Lung (tissue), 12 donors: Measurements from ENCODE around the gene TUBGCP2. TPM values are rescaled to one million over a fixed set of nuclear protein-coding genes. Genes with fewer than 3 reads are reported as not detected.

ENCODE experiments used
- ATAC-seq: fragments of 200-7000 bp; cut with Tn5 transposase; one replicate; pipeline ENCODE4 v1.9.1; 2020; ENCODE audit warnings: moderate number of reproducible peaks; ENCODE audit not compliant: insufficient read depth, low FRiP score
- DNase-seq, 3 donors: peaks; one replicate each; pipeline ENCODE4 v3.0.0-alpha.2; 2013 to 2017
- H3K27ac ChIP-seq, 2 donors: one replicate each; pipeline ENCODE4 v1.5.1; 2013; ENCODE audit warnings: mild to moderate bottlenecking in 2 of 2, moderate library complexity in 2 of 2, control low read depth in 1 of 2, inconsistent platforms in 1 of 2, low read depth in 1 of 2, low read length in 1 of 2
- H3K27me3 ChIP-seq, 3 donors: one replicate each; pipeline ENCODE4 v1.5.1; 2013; ENCODE audit warnings: low read length in 2 of 3; ENCODE audit not compliant: control insufficient read depth in 3 of 3, insufficient read depth in 3 of 3
- H3K36me3 ChIP-seq, 4 donors: one replicate each; pipeline ENCODE4 v1.5.1; 2013; ENCODE audit warnings: low read length in 4 of 4, mild to moderate bottlenecking in 1 of 4, moderate library complexity in 1 of 4; ENCODE audit not compliant: control insufficient read depth in 4 of 4, insufficient read depth in 4 of 4
- H3K4me1 ChIP-seq, 5 donors: one replicate each; pipeline ENCODE4 v1.5.1; 2013; ENCODE audit warnings: low read length in 5 of 5, mild to moderate bottlenecking in 2 of 5, moderate library complexity in 1 of 5; ENCODE audit not compliant: control insufficient read depth in 5 of 5, insufficient read depth in 5 of 5
- H3K4me3 ChIP-seq: one replicate; pipeline ENCODE4 v1.5.1; 2013; ENCODE audit warnings: mild to moderate bottlenecking, control low read depth, moderate library complexity
- H3K9ac ChIP-seq, 2 donors: one replicate each; pipeline ENCODE4 v1.5.1; 2013; ENCODE audit warnings: low read length in 2 of 2, control low read depth in 1 of 2; ENCODE audit not compliant: insufficient read depth in 1 of 2
- H3K9me3 ChIP-seq, 4 donors: one replicate each; pipeline ENCODE4 v1.5.1; 2013; ENCODE audit warnings: low read length in 3 of 4, mild to moderate bottlenecking in 1 of 4, moderate library complexity in 1 of 4; ENCODE audit not compliant: control insufficient read depth in 4 of 4, insufficient read depth in 3 of 4
- WGBS, 2 donors: extraction: QIAGEN DNeasy Blood & Tissue Kit; methylation state at CpG; one replicate each; pipeline ENCODE4 v1.1.7; 2013; 5-methylcytosine and 5-hydroxymethylcytosine counted together
- polyA plus RNA-seq, 2 donors: library from polyadenylated mRNA; stranded (reverse); fragments of 200-250 nt; gene quantifications; one replicate each; pipeline ENCODE4 v1.2.1, GENCODE V29; 2013
- total RNA-seq, 2 donors: library from RNA; depleted of rRNA in 1 of 2; stranded (reverse); fragments of >200 nt in 1 of 2; gene quantifications; one replicate each; pipeline ENCODE4 v1.2.1, GENCODE V29; 2014 to 2021
- TF ChIP-seq, protein P1 (sequence below): IDR thresholded peaks from 2 replicates; pipeline ENCODE4 v1.5.1; 2012; ENCODE audit warnings: mild to moderate bottlenecking; ENCODE audit errors: control extremely low read depth, extremely low read depth
- donor health status: control.
- donor health status: control.
- donor health status: Bipolar disorder and iron deficiency.
- donor health status: healthy.
- donor health status: DM: yes; HTN: yes; CAD: no.

Gene TUBGCP2
- total and polyA plus RNA-seq, 4 donors: 39.2 to 66.2 (median 53.8) TPM

DNA sequence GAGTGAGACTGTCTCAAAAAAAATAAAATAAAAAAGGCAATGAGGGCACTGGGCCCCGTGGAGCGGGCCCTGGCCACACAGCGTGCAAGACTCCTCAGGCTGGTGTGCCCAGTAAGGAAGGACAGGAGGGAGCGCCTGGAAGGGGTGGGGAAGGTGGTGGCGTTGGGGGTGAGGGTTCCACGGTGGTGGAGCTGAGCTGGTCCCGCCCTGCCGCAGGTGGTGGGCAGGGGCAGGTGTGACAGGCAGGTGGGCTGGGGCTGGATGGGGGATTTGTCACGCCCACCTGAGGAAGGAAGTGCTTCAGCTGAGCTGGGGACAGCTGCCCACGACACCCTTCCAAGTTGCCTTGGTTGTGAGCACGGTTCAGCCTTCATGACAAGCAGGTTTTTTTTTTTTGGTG, 37.7 kb upstream of the TUBGCP2 start:
- 47 to 54% methylated on average over 11 of the region's 11 CpGs for WGBS, 2 donors
- no peak overlapping the region for H3K9ac ChIP-seq
- ATAC-seq (no peak), DNase-seq (no peak)
- no peak overlapping the region for H3K27ac ChIP-seq
- H3K4me3 ChIP-seq: no peak overlapping the region
- H3K27me3 ChIP-seq: peaks cover 0 to 17% (median 0%) of the 10 kb centered on the region in 3 donors
- H3K36me3 ChIP-seq: no peaks in the 10 kb centered on the region
- H3K4me1 ChIP-seq: no peaks in the 10 kb centered on the region
- H3K9me3 ChIP-seq: peaks cover 0 to 2% (median 0%) of the 10 kb centered on the region in 4 donors
- TF ChIP-seq, protein P1, sequence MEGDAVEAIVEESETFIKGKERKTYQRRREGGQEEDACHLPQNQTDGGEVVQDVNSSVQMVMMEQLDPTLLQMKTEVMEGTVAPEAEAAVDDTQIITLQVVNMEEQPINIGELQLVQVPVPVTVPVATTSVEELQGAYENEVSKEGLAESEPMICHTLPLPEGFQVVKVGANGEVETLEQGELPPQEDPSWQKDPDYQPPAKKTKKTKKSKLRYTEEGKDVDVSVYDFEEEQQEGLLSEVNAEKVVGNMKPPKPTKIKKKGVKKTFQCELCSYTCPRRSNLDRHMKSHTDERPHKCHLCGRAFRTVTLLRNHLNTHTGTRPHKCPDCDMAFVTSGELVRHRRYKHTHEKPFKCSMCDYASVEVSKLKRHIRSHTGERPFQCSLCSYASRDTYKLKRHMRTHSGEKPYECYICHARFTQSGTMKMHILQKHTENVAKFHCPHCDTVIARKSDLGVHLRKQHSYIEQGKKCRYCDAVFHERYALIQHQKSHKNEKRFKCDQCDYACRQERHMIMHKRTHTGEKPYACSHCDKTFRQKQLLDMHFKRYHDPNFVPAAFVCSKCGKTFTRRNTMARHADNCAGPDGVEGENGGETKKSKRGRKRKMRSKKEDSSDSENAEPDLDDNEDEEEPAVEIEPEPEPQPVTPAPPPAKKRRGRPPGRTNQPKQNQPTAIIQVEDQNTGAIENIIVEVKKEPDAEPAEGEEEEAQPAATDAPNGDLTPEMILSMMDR: no peak

DNA sequence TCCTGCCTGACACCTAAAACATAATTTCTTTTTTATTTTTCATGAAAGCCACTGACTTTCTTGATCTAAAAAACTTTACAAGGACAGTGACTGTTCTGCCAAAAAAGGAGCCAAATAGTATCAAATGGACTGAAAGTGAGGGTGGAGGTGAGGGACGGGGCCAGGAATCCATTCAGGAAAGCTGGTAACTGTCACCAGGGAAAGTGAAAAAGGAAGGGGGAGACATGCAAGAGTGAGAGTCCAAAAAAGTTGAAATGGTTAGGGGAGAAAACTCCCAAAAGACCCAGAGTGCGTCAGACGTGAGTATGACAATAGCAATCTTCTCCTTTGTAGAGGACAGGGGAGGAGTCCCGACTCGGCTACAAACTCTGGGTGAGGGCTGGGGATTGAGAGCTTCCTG, 35.6 kb upstream of the TUBGCP2 start:
- Histone ChIP-seq H3K9me3 (peaks cover 0 to 6% (median 0%) of the 10 kb centered on the region in 4 donors), H3K4me1 (no peaks in the 10 kb centered on the region), H3K27ac (no peak overlapping the region), H3K9ac (no peak overlapping the region), H3K27me3 (peaks cover 0 to 24% (median 0%) of the 10 kb centered on the region in 3 donors), H3K36me3 (no peaks in the 10 kb centered on the region), H3K4me3 (no peak overlapping the region)
- TF ChIP-seq, protein P1: no peak
- WGBS, 2 donors: 71 to 72% methylated on average over 5 of the region's 5 CpGs
- ATAC-seq (no peak), DNase-seq (no peak)

DNA sequence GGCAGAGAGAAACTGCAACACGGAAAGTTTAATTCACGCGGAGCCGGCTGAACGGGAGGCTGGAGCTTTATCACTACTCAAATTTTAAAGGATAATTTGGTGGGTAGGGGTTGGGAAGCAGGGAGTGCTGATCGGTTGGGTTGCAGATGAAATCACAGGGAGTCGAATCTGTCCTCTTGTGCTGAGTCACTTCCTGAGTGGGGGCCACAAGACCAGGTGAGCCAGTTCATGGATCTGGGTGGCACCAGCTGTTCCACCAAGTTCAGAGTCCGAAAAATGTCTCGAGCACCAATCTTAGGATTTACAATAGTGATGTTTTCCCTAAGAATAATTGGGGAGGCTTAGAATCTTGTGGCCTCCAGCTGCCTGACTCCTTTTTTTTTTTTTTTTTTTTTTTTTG, 34.9 kb upstream of the TUBGCP2 start:
- peaks cover 0 to 24% (median 3%) of the 10 kb centered on the region in 3 donors for H3K27me3 ChIP-seq
- 58 to 63% methylated on average over 9 of the region's 9 CpGs for WGBS, 2 donors
- no peak overlapping the region for H3K9ac ChIP-seq
- H3K4me3 ChIP-seq: no peak overlapping the region
- H3K9me3 ChIP-seq: peaks cover 0 to 10% (median 0%) of the 10 kb centered on the region in 4 donors
- ATAC-seq (no peak), DNase-seq (no peak)
- H3K4me1 ChIP-seq: no peaks in the 10 kb centered on the region
- H3K36me3 ChIP-seq: no peaks in the 10 kb centered on the region
- no peak overlapping the region for H3K27ac ChIP-seq
- TF ChIP-seq, protein P1: no peak

DNA sequence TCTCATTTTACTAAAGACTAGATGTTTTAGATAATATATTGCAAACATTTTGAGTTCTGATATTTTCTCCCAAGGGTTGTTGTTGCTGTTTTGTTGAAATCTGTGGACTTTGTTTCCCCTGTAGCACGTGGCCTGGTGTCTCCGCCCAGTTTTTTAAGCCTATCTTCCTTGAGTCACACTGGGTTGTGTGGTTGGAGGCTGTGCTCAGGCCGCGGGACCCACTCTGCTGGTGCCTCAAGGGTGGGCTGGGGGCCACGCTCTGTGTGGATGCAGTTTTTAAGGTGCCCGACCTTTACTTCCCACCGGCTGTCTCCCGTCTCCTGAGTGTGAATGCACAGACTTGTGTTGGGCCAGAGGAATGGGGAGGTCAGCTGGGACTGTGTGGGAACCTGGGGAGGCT, 34.3 kb upstream of the TUBGCP2 start:
- TF ChIP-seq, protein P1: no peak
- ATAC-seq (no peak), DNase-seq (no peak)
- Histone ChIP-seq H3K9me3 (peaks cover 0 to 12% (median 0%) of the 10 kb centered on the region in 4 donors), H3K4me1 (no peaks in the 10 kb centered on the region), H3K36me3 (no peaks in the 10 kb centered on the region), H3K27ac (no peak overlapping the region), H3K27me3 (peaks cover 0 to 29% (median 8%) of the 10 kb centered on the region in 3 donors), H3K9ac (no peak overlapping the region), H3K4me3 (no peak overlapping the region)
- WGBS, 2 donors: 72 to 82% methylated on average over 8 of the region's 8 CpGs
